ENCODE measurements around the gene AMN. TPM values are rescaled to one million over a fixed set of nuclear protein-coding genes. Genes with fewer than 3 reads are reported as not detected.

The AMN gene
- total RNA-seq, 4 donors from 2014 or later, result 0.59 TPM; not detected in 3

DNA sequence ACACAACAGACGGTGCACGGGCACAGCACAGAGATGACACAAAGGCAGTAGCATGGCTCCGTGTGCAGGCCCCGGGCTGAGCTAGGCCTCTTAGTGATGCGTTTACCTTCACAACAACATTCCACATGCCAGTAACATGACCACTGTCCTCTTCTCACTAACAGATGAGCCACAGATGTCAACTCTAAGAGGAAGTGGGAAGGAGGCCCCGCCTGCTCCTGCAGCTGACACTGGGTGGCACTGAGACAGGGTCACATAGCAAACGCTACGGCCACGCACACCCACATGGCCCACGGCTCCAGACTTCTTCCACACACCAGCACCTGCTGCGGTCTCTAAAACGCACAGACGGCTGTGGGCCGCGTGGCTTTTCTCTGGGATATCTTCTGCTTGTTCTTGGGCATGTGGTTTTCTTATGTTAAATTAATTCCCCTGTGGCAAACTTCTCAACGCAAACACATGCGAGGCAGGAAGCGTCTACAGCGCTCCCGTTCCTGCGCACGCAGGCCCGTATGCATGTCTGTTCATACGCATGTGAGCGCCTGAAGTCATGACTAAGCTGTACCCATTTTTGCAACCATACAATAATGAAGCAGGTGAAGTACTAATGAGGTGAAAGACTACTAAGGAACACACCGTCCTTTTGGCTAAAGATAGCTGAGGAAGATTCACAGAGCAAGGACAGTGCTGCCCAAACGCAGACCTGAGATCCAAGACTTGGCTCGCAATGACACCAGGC, 26.8 kb downstream of the AMN start:
- TF ChIP-seq POLR2A (IDR thresholded peaks at IDR 0.05) (no peak), EP300 (IDR thresholded peaks at IDR 0.05) (no peak)
- TF ChIP-seq, protein P1, sequence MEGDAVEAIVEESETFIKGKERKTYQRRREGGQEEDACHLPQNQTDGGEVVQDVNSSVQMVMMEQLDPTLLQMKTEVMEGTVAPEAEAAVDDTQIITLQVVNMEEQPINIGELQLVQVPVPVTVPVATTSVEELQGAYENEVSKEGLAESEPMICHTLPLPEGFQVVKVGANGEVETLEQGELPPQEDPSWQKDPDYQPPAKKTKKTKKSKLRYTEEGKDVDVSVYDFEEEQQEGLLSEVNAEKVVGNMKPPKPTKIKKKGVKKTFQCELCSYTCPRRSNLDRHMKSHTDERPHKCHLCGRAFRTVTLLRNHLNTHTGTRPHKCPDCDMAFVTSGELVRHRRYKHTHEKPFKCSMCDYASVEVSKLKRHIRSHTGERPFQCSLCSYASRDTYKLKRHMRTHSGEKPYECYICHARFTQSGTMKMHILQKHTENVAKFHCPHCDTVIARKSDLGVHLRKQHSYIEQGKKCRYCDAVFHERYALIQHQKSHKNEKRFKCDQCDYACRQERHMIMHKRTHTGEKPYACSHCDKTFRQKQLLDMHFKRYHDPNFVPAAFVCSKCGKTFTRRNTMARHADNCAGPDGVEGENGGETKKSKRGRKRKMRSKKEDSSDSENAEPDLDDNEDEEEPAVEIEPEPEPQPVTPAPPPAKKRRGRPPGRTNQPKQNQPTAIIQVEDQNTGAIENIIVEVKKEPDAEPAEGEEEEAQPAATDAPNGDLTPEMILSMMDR (IDR thresholded peaks at IDR 0.05), result no peak
- Histone ChIP-seq H3K4me3 (no peak overlapping the region), H3K27me3 (no peaks in the 10 kb centered on the region), H3K4me1 (peaks cover 0 to 26% (median 12%) of the 10 kb centered on the region in 3 donors), H3K36me3 (peaks cover 0 to 95% of the 10 kb centered on the region in 2 donors), H3K9me3 (no peaks in the 10 kb centered on the region), H3K27ac (peak overlapping the region in 3 of 4 donors; percentile 62 to 68 (median 65))
- ATAC-seq, result no peak
- 74% methylated on average over 12 of the region's 28 CpGs; no CpG with 5 or more reads in 1 of the 2 donors for WGBS, 2 donors (ENCODE audit: low coverage in 1 of 2)

DNA sequence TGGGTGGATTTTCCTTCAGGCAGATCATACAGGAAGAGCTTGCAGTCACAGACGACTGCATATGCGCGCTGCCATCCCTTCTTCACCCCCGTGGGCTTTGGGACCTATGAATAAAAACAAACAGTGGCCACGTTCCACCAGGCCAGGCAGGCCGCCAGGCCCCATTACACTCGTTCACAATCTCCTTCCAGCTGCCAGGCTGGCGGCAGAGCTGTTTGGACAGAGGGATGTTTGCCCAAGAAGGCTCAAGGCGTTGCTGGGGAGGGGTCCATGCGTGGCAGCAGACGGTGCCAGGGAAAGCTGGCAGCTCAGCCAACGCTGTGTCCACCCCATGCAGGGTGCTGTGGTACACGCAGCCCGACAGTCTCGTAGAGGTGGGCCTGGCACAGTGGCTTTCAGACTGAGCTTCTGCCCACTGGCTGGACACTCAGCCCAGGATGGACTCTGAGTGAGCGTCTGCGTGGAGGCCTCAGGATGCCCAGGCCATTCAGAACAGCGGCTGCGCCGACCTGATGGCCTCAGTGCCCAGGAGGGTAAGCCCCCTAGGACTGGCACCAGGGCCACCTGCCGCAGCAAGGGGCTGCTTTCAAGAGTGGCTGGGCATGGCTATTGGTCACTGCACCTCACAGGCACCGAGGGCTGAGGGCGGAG, 27.5 kb downstream of the AMN start:
- Histone ChIP-seq H3K4me3 (no peak overlapping the region), H3K27me3 (no peaks in the 10 kb centered on the region), H3K4me1 (peaks cover 0 to 26% (median 12%) of the 10 kb centered on the region in 3 donors), H3K9me3 (no peaks in the 10 kb centered on the region), H3K36me3 (peaks cover 0 to 95% of the 10 kb centered on the region in 2 donors), H3K27ac (peak overlapping the region in 3 of 4 donors; percentile 62 to 68 (median 65))
- ATAC-seq, result peak; percentile 54
- no peak for TF ChIP-seq POLR2A (IDR thresholded peaks at IDR 0.05)
- TF ChIP-seq POLR2AphosphoS5 (IDR thresholded peaks at IDR 0.05), result peak; percentile 40
- 80% methylated on average over 1 of the region's 23 CpGs; no CpG with 5 or more reads in 1 of the 2 donors for WGBS, 2 donors (ENCODE audit: low coverage in 1 of 2)

DNA sequence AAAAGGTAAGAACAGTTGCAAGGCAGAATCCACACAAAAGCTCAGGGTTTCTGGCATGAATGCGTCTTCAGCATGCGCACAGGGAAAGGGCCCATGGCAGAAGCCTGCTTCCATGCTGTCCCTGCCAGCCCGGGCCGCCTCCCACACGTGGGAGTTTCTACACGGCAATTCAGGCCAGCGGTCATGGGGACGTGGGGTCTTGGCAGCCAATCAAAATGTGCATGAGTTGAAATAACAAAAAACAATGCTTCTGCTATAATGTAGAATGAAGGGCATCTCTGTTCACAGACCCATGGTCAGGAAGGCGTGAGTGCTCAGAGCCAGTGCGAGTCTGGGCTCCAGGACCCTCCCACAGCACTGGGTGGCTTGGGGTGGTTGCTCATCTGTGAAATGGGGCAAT, 28.6 kb downstream of the AMN start:
- H3K4me1 ChIP-seq, result peaks cover 0 to 26% (median 12%) of the 10 kb centered on the region in 3 donors
- 53 to 67% methylated on average over 3 to 10 of the region's 10 CpGs for WGBS, 2 donors (ENCODE audit: low coverage in 1 of 2)
- peaks cover 0 to 95% of the 10 kb centered on the region in 2 donors for H3K36me3 ChIP-seq
- no peaks in the 10 kb centered on the region for H3K9me3 ChIP-seq
- H3K4me3 ChIP-seq, result no peak overlapping the region
- TF ChIP-seq POLR2AphosphoS5 (IDR thresholded peaks at IDR 0.05) (no peak), POLR2A (IDR thresholded peaks at IDR 0.05) (no peak), EP300 (IDR thresholded peaks at IDR 0.05) (no peak)
- TF ChIP-seq, protein P1 (IDR thresholded peaks at IDR 0.05), result no peak
- H3K27me3 ChIP-seq, result no peaks in the 10 kb centered on the region
- H3K27ac ChIP-seq, result no peak overlapping the region
- no peak for ATAC-seq

DNA sequence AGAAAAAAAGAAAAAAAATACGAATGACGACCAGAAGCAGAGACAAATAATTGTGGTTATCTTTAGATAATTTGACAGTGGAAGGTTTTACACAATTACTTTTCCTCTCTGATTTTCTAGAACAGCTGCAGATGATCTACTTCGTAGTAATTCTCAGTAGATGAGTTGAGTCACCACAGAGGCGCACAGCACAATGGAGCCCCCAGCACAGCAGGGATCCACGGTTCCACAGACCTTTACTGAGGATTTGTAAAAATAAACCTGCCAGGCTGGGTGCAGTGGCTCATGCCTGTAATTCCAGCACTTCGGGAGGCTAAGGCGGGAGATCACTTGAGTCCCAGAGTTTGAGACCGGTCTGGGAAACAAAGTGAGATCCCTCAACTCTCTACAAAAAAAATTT, 29.3 kb downstream of the AMN start:
- TF ChIP-seq POLR2A (IDR thresholded peaks at IDR 0.05) (no peak), POLR2AphosphoS5 (IDR thresholded peaks at IDR 0.05) (no peak)
- TF ChIP-seq, protein P1 (IDR thresholded peaks at IDR 0.05), result no peak
- Histone ChIP-seq H3K27ac (no peak overlapping the region), H3K4me3 (no peak overlapping the region), H3K9me3 (no peaks in the 10 kb centered on the region), H3K4me1 (peaks cover 0 to 26% (median 12%) of the 10 kb centered on the region in 3 donors), H3K27me3 (no peaks in the 10 kb centered on the region), H3K36me3 (peaks cover 0 to 95% of the 10 kb centered on the region in 2 donors)
- no peak for ATAC-seq
- WGBS, 2 donors (ENCODE audit: low coverage in 1 of 2), result 67 to 81% methylated on average over 5 to 8 of the region's 8 CpGs

DNA sequence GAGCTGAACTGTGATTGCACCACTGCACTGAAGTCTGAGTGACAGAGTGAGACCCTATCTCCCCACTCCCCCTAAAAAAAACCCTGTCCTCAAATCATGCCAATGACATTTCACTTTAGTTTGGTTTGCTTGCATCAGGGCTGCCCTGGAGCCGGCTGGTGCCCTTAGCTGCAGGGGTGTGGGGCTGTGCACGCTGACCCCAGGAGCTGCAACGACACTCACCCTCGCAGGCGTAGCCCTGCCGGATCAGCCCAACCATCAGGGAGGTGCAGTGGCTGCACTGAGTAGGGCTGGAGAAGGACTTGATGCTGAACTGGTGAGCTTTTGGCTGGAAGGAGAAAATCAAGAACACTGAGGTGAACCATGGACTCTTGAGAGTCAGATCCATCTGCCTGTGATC, 29.8 kb downstream of the AMN start:
- no peak for ATAC-seq
- Histone ChIP-seq H3K27me3 (no peaks in the 10 kb centered on the region), H3K27ac (no peak overlapping the region), H3K36me3 (peaks cover 0 to 95% of the 10 kb centered on the region in 2 donors), H3K4me1 (peaks cover 0 to 26% (median 12%) of the 10 kb centered on the region in 3 donors), H3K9me3 (no peaks in the 10 kb centered on the region), H3K4me3 (no peak overlapping the region)
- TF ChIP-seq POLR2AphosphoS5 (IDR thresholded peaks at IDR 0.05) (no peak), POLR2A (IDR thresholded peaks at IDR 0.05) (no peak), EP300 (IDR thresholded peaks at IDR 0.05) (no peak)
- TF ChIP-seq, protein P1 (IDR thresholded peaks at IDR 0.05), result no peak
- WGBS, 2 donors (ENCODE audit: low coverage in 1 of 2), result no CpG with 5 or more reads among the region's 6 CpGs

Measured in gastroesophageal sphincter (tissue), 4 donors.